Heart left ventricle (tissue), 13 donors: ENCODE results near the gene RAVER1.

ENCODE experiments used
- POLR2A ChIP-seq, 2 donors: fragments of 450-650 bp; IDR thresholded peaks; one replicate each; pipeline ENCODE4 v1.6.1; 2017; ENCODE audit warnings: antibody characterized with exemption in 2 of 2, mild to moderate bottlenecking in 2 of 2, moderate library complexity in 2 of 2
- TF ChIP-seq, protein P1 (sequence below), 12 donors: fragments of 200-600 bp; sonication (generic) in 4 of 12; IDR thresholded peaks; one replicate each; pipeline versions ENCODE4 v1.5.0 to v1.8.0; 2018 to 2022; ENCODE audit warnings: antibody characterized with exemption in 12 of 12, mild to moderate bottlenecking in 5 of 12
- donor health status: ischemic (EF 13 %, LVEDD 7.1; RV severe dilation, severe dysfunction).
- donor health status: DM: no; HTN: yes; CAD: no.
- donor health status: DM: no; HTN: no; CAD: no.
- donor health status: ischemic (EF 25% LVEDD 6.9; RV normal size, moderate dysfunction).
- donor health status: ischemic (EF 25% LVEDD 5.7; RV mildly dilated, moderate dysfunction).
- donor health status: ischemic (EF 35%, LVEDD 5.7; RV mildly dilated, moderate dysfunction).
- donor health status: nonischemic (EF 11% LVEDD 7.7; RV severe dilation, severe dysfunction).
- donor health status: DM: yes; HTN: yes; CAD: no.
- donor health status: PGD.
- donor health status: ischemic (EF 29% LVEDD 5.4; RV normal size, mild dysfunction).
- donor health status: nonischemic (EF 23%, LVEDD 6.1; RV moderate dilation, normal function).

DNA sequence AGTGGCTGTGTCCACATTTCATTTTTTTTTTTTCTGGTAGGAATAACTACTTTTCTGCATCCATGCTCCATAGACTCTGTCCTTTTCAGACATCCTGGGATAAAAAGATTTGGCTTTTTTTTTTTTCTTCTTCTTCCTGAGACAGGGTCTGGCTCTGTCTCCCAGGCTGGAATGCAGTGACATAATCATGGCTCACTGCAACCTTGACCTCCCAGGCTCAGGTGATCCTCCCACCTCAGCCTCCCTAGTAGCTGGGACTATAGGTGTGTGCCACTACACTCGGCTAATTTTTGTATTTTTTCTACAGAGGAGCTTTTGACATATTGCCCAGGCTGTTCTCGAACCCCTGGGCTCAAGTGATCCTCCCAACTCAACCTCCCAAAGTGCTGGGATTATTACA is 10.2 kb upstream of the RAVER1 start:
- TF ChIP-seq, protein P1, sequence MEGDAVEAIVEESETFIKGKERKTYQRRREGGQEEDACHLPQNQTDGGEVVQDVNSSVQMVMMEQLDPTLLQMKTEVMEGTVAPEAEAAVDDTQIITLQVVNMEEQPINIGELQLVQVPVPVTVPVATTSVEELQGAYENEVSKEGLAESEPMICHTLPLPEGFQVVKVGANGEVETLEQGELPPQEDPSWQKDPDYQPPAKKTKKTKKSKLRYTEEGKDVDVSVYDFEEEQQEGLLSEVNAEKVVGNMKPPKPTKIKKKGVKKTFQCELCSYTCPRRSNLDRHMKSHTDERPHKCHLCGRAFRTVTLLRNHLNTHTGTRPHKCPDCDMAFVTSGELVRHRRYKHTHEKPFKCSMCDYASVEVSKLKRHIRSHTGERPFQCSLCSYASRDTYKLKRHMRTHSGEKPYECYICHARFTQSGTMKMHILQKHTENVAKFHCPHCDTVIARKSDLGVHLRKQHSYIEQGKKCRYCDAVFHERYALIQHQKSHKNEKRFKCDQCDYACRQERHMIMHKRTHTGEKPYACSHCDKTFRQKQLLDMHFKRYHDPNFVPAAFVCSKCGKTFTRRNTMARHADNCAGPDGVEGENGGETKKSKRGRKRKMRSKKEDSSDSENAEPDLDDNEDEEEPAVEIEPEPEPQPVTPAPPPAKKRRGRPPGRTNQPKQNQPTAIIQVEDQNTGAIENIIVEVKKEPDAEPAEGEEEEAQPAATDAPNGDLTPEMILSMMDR (IDR thresholded peaks at IDR 0.05) = no peak
- TF ChIP-seq POLR2A (IDR thresholded peaks at IDR 0.05) = no peak
